HEK293T (cell line): Measurements from ENCODE around the gene OSBPL3.

Experiments
- CTCF ChIA-PET: fragments of 350-600 bp; formaldehyde crosslinking; extraction: SDS; loops from one replicate; lab custom pipeline; 2021; ENCODE audit warnings: antibody characterized with exemption, inconsistent platforms; lab: Yijun Ruan, JAX
- POLR2A ChIA-PET: fragments of 350-600 bp; formaldehyde crosslinking; extraction: SDS; loops from one replicate; lab custom pipeline; 2020; ENCODE audit warnings: antibody characterized with exemption, inconsistent platforms; lab: Yijun Ruan, JAX
- DNase-seq: peaks from one replicate; pipeline ENCODE4 v3.0.0; 2012; ENCODE audit warnings: mixed read lengths; ENCODE audit errors: extremely low spot score
- ARNT ChIP-seq: fragments of 450-650 bp; IDR thresholded peaks from 2 replicates; pipeline ENCODE4 v1.6.1; 2017; ENCODE audit warnings: mild to moderate bottlenecking
- BHLHE40 ChIP-seq: fragments of 450-650 bp; IDR thresholded peaks from 2 replicates; pipeline ENCODE4 v1.6.1; 2016; ENCODE audit warnings: mild to moderate bottlenecking, moderate library complexity, borderline replicate concordance
- CTBP1 ChIP-seq: fragments of 450-650 bp; IDR thresholded peaks from 2 replicates; pipeline ENCODE4 v1.6.1; 2016; ENCODE audit warnings: borderline replicate concordance
- ELF4 ChIP-seq: fragments of 450-650 bp; IDR thresholded peaks from 2 replicates; pipeline ENCODE4 v1.6.1; 2017; ENCODE audit warnings: antibody characterized with exemption
- FOXA1 ChIP-seq: fragments of 450-650 bp; IDR thresholded peaks from 2 replicates; pipeline ENCODE4 v1.6.1; 2016; ENCODE audit warnings: mild to moderate bottlenecking
- FOXK2 ChIP-seq: fragments of 450-650 bp; IDR thresholded peaks from 2 replicates; pipeline ENCODE4 v1.6.1; 2016; ENCODE audit warnings: mild to moderate bottlenecking
- FOXM1 ChIP-seq: fragments of 450-650 bp; IDR thresholded peaks from 2 replicates; pipeline ENCODE4 v1.6.1; 2017; ENCODE audit warnings: mild to moderate bottlenecking, borderline replicate concordance
- HDGF ChIP-seq: fragments of 450-650 bp; IDR thresholded peaks from 2 replicates; pipeline ENCODE4 v1.6.1; 2017; ENCODE audit warnings: antibody characterized with exemption, borderline replicate concordance
- L3MBTL2 ChIP-seq: fragments of 450-650 bp; conservative IDR thresholded peaks from 2 replicates; pipeline ENCODE4 v1.6.1; 2016; ENCODE audit warnings: mild to moderate bottlenecking
- LEF1 ChIP-seq: fragments of 450-650 bp; IDR thresholded peaks from 2 replicates; pipeline ENCODE4 v1.6.1; 2017; ENCODE audit warnings: mild to moderate bottlenecking, borderline replicate concordance
- NFRKB ChIP-seq: fragments of 450-650 bp; IDR thresholded peaks from 2 replicates; pipeline ENCODE4 v1.6.1; 2016; ENCODE audit warnings: mild to moderate bottlenecking, moderate library complexity
- SP1 ChIP-seq: fragments of 450-650 bp; IDR thresholded peaks from 2 replicates; pipeline ENCODE4 v1.6.1; 2017
- SUZ12 ChIP-seq: fragments of 450-650 bp; IDR thresholded peaks from 2 replicates; pipeline ENCODE4 v1.6.1; 2016; ENCODE audit warnings: mild to moderate bottlenecking
- TARDBP ChIP-seq: fragments of 450-650 bp; IDR thresholded peaks from 2 replicates; pipeline ENCODE4 v1.6.1; 2016
- ZNF384 ChIP-seq: fragments of 450-650 bp; IDR thresholded peaks from 2 replicates; pipeline ENCODE4 v1.6.1; 2016
- TF ChIP-seq, protein P1 (sequence below): fragments of 450-650 bp; IDR thresholded peaks from 2 replicates; pipeline ENCODE4 v1.6.1; 2016

Gene OSBPL3

DNA sequence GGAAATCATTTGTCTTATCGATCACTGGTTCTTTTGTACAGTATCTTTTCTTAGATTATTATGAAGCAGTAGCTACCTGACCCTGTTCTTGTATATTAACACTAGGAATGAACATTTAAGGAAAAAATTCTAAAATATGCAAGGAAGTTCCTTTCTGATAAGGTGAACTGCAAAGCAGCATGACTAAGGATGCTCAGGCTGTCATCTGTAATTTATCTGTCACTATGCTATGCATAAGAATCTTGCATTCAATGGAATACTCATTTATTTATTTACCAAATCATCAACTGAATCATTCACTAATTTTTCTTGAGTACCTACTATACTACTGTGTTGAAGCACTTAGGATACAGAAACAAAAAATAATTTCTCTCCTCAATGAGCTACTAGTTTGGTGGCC is 228.5 kb downstream of the OSBPL3 start:
- no peak for DNase-seq
- ChIA-PET CTCF (no interaction called here), POLR2A (no interaction called here)
- TF ChIP-seq LEF1 (no peak), BHLHE40 (no peak), ZNF384 (no peak), ARNT (no peak), L3MBTL2 (no peak), TARDBP (no peak), SUZ12 (no peak), NFRKB (no peak), FOXM1 (no peak), CTBP1 (no peak), FOXA1 (no peak), FOXK2 (no peak), ELF4 (no peak), HDGF (no peak)
- TF ChIP-seq, protein P1, sequence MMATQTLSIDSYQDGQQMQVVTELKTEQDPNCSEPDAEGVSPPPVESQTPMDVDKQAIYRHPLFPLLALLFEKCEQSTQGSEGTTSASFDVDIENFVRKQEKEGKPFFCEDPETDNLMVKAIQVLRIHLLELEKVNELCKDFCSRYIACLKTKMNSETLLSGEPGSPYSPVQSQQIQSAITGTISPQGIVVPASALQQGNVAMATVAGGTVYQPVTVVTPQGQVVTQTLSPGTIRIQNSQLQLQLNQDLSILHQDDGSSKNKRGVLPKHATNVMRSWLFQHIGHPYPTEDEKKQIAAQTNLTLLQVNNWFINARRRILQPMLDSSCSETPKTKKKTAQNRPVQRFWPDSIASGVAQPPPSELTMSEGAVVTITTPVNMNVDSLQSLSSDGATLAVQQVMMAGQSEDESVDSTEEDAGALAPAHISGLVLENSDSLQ, result no peak

DNA sequence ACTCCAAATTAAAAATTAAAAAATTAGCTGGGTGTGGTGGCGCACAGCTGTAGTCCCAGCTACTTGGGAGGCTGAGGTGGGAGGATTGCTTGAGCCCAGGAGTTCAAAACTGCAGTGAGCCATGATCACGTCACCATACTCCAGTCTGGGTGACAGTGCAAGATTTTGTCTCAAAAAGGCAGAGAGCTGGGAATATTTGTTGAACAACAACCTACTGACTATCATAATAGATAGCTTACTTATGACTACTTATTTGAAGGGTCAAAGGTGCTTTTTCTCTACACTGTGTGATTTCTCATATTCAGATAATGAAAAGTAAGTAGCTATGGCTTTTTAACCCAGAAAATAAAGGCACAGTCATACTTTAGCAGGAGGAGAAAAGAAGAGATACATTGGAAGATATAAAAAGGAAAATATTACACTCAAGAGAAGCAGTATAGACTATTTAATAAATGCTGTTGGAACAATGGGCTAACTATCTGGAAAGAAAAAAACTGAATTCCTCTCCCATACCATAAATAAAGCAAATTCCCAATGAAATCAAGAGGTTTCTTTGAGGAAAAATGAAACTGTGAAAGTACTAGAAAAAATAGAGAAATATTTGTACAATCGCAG is 229.4 kb downstream of the OSBPL3 start:
- DNase-seq, result no peak
- ChIA-PET POLR2A (no interaction called here), CTCF (interaction anchor here (0.7 kb wide), 1 partner anchor 62 kb away, joined by 3 read pairs; no protein-coding TSS in a partner anchor)
- TF ChIP-seq ZNF384 (no peak), LEF1 (no peak), SP1 (no peak), SUZ12 (no peak), NFRKB (no peak), FOXA1 (no peak), L3MBTL2 (no peak), CTBP1 (no peak), ELF4 (no peak), TARDBP (no peak), BHLHE40 (no peak), FOXK2 (no peak), ARNT (no peak)

DNA sequence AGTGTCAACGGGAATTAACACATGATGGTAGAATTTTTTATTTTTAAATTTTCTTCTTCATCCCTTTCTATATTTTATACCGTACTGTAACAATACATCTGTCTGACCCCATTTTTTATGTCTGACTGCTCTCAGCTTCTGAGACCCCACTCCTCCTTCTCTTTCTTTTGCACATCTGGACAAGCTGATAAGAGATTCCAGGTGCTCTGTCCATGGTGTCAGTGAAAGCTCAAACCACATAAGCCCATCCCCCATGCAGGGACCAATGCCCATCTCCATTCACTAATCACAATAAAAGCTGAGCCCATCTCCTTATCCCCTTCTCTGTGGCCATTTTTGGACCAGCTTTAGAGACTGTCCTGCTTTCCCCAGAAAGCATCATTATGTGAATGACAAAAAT is 231.5 kb downstream of the OSBPL3 start:
- POLR2A ChIA-PET, result no interaction called here
- CTCF ChIA-PET, result no interaction called here
- TF ChIP-seq FOXK2 (no peak), SP1 (no peak), ELF4 (no peak), TARDBP (no peak)
- no peak for DNase-seq
